ENCODE measurements around the gene UGT1A1. TPM values are rescaled to one million over a fixed set of nuclear protein-coding genes. Genes with fewer than 3 reads are reported as not detected.

UGT1A1 gene
- total and polyA plus RNA-seq, 9 of the 15 experiments (the other 6 are each of a cell fraction or from before 2014, with no cell fraction given): not detected

Other genes starting within 250 kb of the UGT1A1 start
Only the 7 nearest of the 12 such genes appear.
- 0.09 TPM in 1 of 2 replicates, not detected in the other for gene UGT1A9, start 88.4 kb upstream of the UGT1A1 start, total RNA-seq (2014; rRNA removed)
- not detected in 2 replicates for gene UGT1A9, start 88.4 kb upstream of the UGT1A1 start, total RNA-seq (2014; rRNA removed; fragmentation: Illumina TruSeq; extraction: Trizol)
- not detected in 2 replicates for gene UGT1A9, start 88.4 kb upstream of the UGT1A1 start, total RNA-seq (2015; rRNA removed; fragmentation: Illumina TruSeq; extraction: Trizol)
- gene UGT1A9, start 88.4 kb upstream of the UGT1A1 start, total RNA-seq (2021): not detected in 2 replicates
- not detected in 2 replicates for gene UGT1A9, start 88.4 kb upstream of the UGT1A1 start, polyA plus RNA-seq (2011; rRNA removed)
- gene UGT1A9, start 88.4 kb upstream of the UGT1A1 start, polyA plus RNA-seq (2014; fragmentation: Illumina TruSeq; extraction: Trizol): not detected in 2 replicates
- gene UGT1A9, start 88.4 kb upstream of the UGT1A1 start, polyA plus RNA-seq (2014; fragmentation: Nextera tagmentation; extraction: Ambion mirVana): not detected
- gene UGT1A9, start 88.4 kb upstream of the UGT1A1 start, polyA plus RNA-seq (2014; rRNA removed): not detected in 2 replicates
- gene UGT1A7, start 78.4 kb upstream of the UGT1A1 start, total RNA-seq (2014; rRNA removed): not detected in 2 replicates
- not detected in 2 replicates for gene UGT1A7, start 78.4 kb upstream of the UGT1A1 start, total RNA-seq (2014; rRNA removed; fragmentation: Illumina TruSeq; extraction: Trizol)
- not detected in 2 replicates for gene UGT1A7, start 78.4 kb upstream of the UGT1A1 start, total RNA-seq (2015; rRNA removed; fragmentation: Illumina TruSeq; extraction: Trizol)
- not detected in 2 replicates for gene UGT1A7, start 78.4 kb upstream of the UGT1A1 start, total RNA-seq (2021)
- gene UGT1A7, start 78.4 kb upstream of the UGT1A1 start, polyA plus RNA-seq (2011; rRNA removed): not detected in 2 replicates
- gene UGT1A7, start 78.4 kb upstream of the UGT1A1 start, polyA plus RNA-seq (2014; fragmentation: Illumina TruSeq; extraction: Trizol): not detected in 2 replicates
- not detected for gene UGT1A7, start 78.4 kb upstream of the UGT1A1 start, polyA plus RNA-seq (2014; fragmentation: Nextera tagmentation; extraction: Ambion mirVana)
- not detected in 2 replicates for gene UGT1A7, start 78.4 kb upstream of the UGT1A1 start, polyA plus RNA-seq (2014; rRNA removed)
- not detected in 2 replicates for gene UGT1A6, start 67.4 kb upstream of the UGT1A1 start, total RNA-seq (2014; rRNA removed)
- gene UGT1A6, start 67.4 kb upstream of the UGT1A1 start, total RNA-seq (2014; rRNA removed; fragmentation: Illumina TruSeq; extraction: Trizol): not detected in 2 replicates
- not detected in 2 replicates for gene UGT1A6, start 67.4 kb upstream of the UGT1A1 start, total RNA-seq (2015; rRNA removed; fragmentation: Illumina TruSeq; extraction: Trizol)
- gene UGT1A6, start 67.4 kb upstream of the UGT1A1 start, total RNA-seq (2021): 0.09 TPM in 1 of 2 replicates, not detected in the other
- not detected in 2 replicates for gene UGT1A6, start 67.4 kb upstream of the UGT1A1 start, polyA plus RNA-seq (2011; rRNA removed)
- gene UGT1A6, start 67.4 kb upstream of the UGT1A1 start, polyA plus RNA-seq (2014; fragmentation: Illumina TruSeq; extraction: Trizol): not detected in 2 replicates
- gene UGT1A6, start 67.4 kb upstream of the UGT1A1 start, polyA plus RNA-seq (2014; fragmentation: Nextera tagmentation; extraction: Ambion mirVana): not detected
- not detected in 2 replicates for gene UGT1A6, start 67.4 kb upstream of the UGT1A1 start, polyA plus RNA-seq (2014; rRNA removed)
- gene UGT1A5, start 47.4 kb upstream of the UGT1A1 start, total RNA-seq (2014; rRNA removed): not detected in 2 replicates
- not detected in 2 replicates for gene UGT1A5, start 47.4 kb upstream of the UGT1A1 start, total RNA-seq (2014; rRNA removed; fragmentation: Illumina TruSeq; extraction: Trizol)
- gene UGT1A5, start 47.4 kb upstream of the UGT1A1 start, total RNA-seq (2015; rRNA removed; fragmentation: Illumina TruSeq; extraction: Trizol): not detected in 2 replicates
- not detected in 2 replicates for gene UGT1A5, start 47.4 kb upstream of the UGT1A1 start, total RNA-seq (2021)
- gene UGT1A5, start 47.4 kb upstream of the UGT1A1 start, polyA plus RNA-seq (2011; rRNA removed): not detected in 2 replicates
- not detected in 2 replicates for gene UGT1A5, start 47.4 kb upstream of the UGT1A1 start, polyA plus RNA-seq (2014; fragmentation: Illumina TruSeq; extraction: Trizol)
- gene UGT1A5, start 47.4 kb upstream of the UGT1A1 start, polyA plus RNA-seq (2014; fragmentation: Nextera tagmentation; extraction: Ambion mirVana): not detected
- gene UGT1A5, start 47.4 kb upstream of the UGT1A1 start, polyA plus RNA-seq (2014; rRNA removed): not detected in 2 replicates
- not detected in 2 replicates for gene UGT1A4, start 41.5 kb upstream of the UGT1A1 start, total RNA-seq (2014; rRNA removed)
- gene UGT1A4, start 41.5 kb upstream of the UGT1A1 start, total RNA-seq (2014; rRNA removed; fragmentation: Illumina TruSeq; extraction: Trizol): not detected in 2 replicates
- not detected in 2 replicates for gene UGT1A4, start 41.5 kb upstream of the UGT1A1 start, total RNA-seq (2015; rRNA removed; fragmentation: Illumina TruSeq; extraction: Trizol)
- not detected in 2 replicates for gene UGT1A4, start 41.5 kb upstream of the UGT1A1 start, total RNA-seq (2021)
- not detected in 2 replicates for gene UGT1A4, start 41.5 kb upstream of the UGT1A1 start, polyA plus RNA-seq (2011; rRNA removed)
- gene UGT1A4, start 41.5 kb upstream of the UGT1A1 start, polyA plus RNA-seq (2014; fragmentation: Illumina TruSeq; extraction: Trizol): not detected in 2 replicates
- gene UGT1A4, start 41.5 kb upstream of the UGT1A1 start, polyA plus RNA-seq (2014; fragmentation: Nextera tagmentation; extraction: Ambion mirVana): not detected
- gene UGT1A4, start 41.5 kb upstream of the UGT1A1 start, polyA plus RNA-seq (2014; rRNA removed): not detected in 2 replicates
- gene UGT1A3, start 31.2 kb upstream of the UGT1A1 start, total RNA-seq (2014; rRNA removed): not detected in 2 replicates
- gene UGT1A3, start 31.2 kb upstream of the UGT1A1 start, total RNA-seq (2014; rRNA removed; fragmentation: Illumina TruSeq; extraction: Trizol): not detected in 2 replicates
- gene UGT1A3, start 31.2 kb upstream of the UGT1A1 start, total RNA-seq (2015; rRNA removed; fragmentation: Illumina TruSeq; extraction: Trizol): not detected in 2 replicates
- gene UGT1A3, start 31.2 kb upstream of the UGT1A1 start, total RNA-seq (2021): not detected in 2 replicates
- not detected in 2 replicates for gene UGT1A3, start 31.2 kb upstream of the UGT1A1 start, polyA plus RNA-seq (2011; rRNA removed)
- gene UGT1A3, start 31.2 kb upstream of the UGT1A1 start, polyA plus RNA-seq (2014; fragmentation: Illumina TruSeq; extraction: Trizol): not detected in 2 replicates
- gene UGT1A3, start 31.2 kb upstream of the UGT1A1 start, polyA plus RNA-seq (2014; fragmentation: Nextera tagmentation; extraction: Ambion mirVana): not detected
- not detected in 2 replicates for gene UGT1A3, start 31.2 kb upstream of the UGT1A1 start, polyA plus RNA-seq (2014; rRNA removed)
- not detected in 2 replicates for gene MROH2A, start 18.1 kb downstream of the UGT1A1 start, total RNA-seq (2014; rRNA removed)
- gene MROH2A, start 18.1 kb downstream of the UGT1A1 start, total RNA-seq (2014; rRNA removed; fragmentation: Illumina TruSeq; extraction: Trizol): not detected in 2 replicates
- not detected in 2 replicates for gene MROH2A, start 18.1 kb downstream of the UGT1A1 start, total RNA-seq (2015; rRNA removed; fragmentation: Illumina TruSeq; extraction: Trizol)
- gene MROH2A, start 18.1 kb downstream of the UGT1A1 start, total RNA-seq (2021): not detected in 2 replicates
- not detected in 2 replicates for gene MROH2A, start 18.1 kb downstream of the UGT1A1 start, polyA plus RNA-seq (2011; rRNA removed)
- gene MROH2A, start 18.1 kb downstream of the UGT1A1 start, polyA plus RNA-seq (2014; fragmentation: Illumina TruSeq; extraction: Trizol): not detected in 2 replicates
- gene MROH2A, start 18.1 kb downstream of the UGT1A1 start, polyA plus RNA-seq (2014; fragmentation: Nextera tagmentation; extraction: Ambion mirVana): not detected
- 0.03 TPM in 1 of 2 replicates, not detected in the other for gene MROH2A, start 18.1 kb downstream of the UGT1A1 start, polyA plus RNA-seq (2014; rRNA removed)